HG02623 (cell line): ENCODE measurements around the gene PDIK1L.

Experiments
- ATAC-seq: cut with Tn5 transposase; IDR thresholded peaks from one replicate; pipeline ENCODE4 v1.9.1; 2021; ENCODE audit warnings: moderate library complexity; ENCODE audit not compliant: unreplicated experiment

Gene PDIK1L

GRCh38 chr1:26153966-26154532 lies 42.4 kb downstream of the PDIK1L start:
- no peak for ATAC-seq

- no peak for ATAC-seq
Observed at GRCh38 chr1:26154750-26155149, 43.1 kb downstream of the PDIK1L start.

- no peak for ATAC-seq
Observed at GRCh38 chr1:26155370-26156284, 44.0 kb downstream of the PDIK1L start.

- ATAC-seq: no peak
Observed at GRCh38 chr1:26156285-26157038, 44.8 kb downstream of the PDIK1L start.

DNA sequence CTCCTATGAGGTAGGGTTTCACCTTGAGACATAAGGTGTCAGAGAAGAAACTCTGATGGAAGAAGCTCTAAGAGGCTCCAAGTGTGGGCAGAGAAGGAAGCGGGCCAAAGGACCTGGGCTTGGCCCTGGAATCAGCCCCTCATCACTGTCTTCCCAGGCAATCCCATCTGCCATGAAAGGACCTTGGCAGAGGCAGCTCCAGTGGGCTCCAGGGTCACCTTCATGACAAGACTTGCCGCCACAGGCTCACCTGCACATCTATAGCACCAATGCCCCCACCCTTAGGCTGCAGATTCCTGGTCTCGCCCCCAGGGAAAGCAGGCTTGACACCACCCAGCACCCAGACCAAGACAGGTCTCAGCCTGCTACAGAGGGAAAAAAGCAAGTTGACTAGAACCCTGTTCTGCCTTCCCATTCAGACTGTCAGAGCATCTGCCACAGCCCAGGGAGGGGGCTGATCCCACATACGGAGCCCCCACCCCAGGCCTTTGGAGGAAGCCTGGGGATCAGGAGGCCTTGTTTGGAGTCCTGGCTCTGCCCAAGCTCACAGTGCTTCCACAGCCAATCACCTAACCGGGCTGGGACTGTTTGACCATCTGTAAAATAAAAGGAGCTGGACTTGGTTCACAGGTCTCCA lies 46.8 kb downstream of the PDIK1L start:
- no peak for ATAC-seq

DNA sequence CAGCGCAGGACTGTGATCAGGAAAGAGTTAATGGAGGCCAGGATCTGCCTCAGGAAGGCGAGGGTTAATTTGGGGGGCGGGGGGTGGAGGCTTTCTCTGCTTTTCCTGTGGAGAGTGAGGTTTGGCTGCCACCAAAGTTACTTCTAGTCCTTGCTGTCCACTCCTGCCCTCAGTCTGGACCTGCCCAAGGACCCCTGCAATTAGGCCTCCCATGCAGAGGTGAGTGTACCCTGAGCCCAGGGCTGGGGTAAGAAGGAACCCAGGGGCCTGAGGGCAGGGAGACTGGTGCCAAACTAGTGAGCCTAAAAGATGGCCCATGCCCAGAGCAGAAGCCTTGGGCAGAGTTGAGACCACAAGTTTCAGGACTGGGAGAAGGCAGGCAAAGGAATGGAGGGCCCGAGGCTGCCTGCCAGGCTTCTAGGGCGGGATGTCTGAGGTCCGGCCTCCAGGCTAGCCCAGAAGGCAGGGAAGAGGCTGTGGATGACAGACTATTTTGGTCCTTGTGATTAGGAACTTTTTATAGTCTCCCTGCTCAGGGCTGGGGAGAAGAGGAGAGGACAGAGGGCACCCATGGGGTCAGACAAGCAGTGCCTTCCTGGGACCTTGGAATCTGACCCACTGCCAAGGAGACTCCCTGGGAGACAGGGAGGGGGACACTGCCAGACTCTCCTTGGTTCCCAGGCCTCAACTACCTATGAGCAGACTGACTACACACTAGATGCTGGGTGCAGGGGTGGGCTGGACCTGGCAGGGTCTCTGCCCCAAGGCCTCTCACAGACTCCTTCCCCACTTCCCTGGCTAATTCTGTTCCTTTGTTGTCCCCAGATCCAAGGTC lies 47.5 kb downstream of the PDIK1L start, which contains the start of gene FAM110D:
FAM110D (plus strand) TSS at position 172 of the 835 bp plus-strand sequence. CDS start 2,213 bp downstream, outside the sequence.
- ATAC-seq: no peak

GRCh38 chr1:26159743-26160039 lies 48.1 kb downstream of the PDIK1L start:
- ATAC-seq: no peak

DNA sequence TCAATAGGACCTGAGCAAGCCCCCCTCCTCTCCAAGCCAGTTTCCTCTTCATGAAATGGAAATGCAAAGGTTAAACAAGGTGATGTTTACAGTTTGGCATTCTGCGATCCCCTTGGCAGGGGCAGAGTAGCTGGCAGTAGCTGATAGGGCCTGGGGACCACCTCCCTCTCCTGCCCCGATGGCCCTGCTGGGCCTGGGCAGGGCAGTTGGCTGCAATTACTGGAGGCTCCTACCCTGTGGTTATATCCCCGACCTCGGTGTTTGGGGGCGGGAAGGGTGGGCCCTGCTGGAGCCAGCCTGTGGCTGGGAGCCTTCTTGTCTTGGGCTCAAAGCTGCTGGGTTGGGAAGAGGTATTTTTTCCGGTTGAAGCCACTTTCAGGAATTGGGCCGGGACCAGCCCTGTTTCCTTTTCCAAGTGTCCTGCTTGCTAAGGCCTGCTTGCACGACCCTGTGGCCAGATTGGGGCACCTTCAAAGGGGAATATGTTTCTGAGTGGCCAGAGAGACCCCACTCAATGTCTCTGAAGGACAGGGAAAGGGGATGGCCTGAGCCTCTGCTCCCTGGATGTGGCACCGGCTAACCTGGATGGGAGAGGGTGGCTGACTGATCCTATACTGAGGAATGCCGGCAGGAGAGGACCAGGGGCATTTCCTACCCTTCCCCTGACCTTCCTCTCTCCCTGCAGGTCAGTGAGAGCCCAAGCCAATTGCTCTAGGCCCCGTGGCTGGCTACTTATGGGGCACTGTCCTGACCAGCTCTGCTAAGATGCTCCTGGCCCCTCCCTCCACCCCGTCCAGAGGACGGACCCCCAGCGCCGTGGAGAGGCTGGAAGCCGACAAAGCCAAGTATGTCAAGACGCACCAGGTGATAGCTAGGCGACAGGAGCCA lies 49.1 kb downstream of the PDIK1L start:
- no peak for ATAC-seq

GRCh38 chr1:26161415-26162219 lies 50.0 kb downstream of the PDIK1L start:
- no peak for ATAC-seq

DNA sequence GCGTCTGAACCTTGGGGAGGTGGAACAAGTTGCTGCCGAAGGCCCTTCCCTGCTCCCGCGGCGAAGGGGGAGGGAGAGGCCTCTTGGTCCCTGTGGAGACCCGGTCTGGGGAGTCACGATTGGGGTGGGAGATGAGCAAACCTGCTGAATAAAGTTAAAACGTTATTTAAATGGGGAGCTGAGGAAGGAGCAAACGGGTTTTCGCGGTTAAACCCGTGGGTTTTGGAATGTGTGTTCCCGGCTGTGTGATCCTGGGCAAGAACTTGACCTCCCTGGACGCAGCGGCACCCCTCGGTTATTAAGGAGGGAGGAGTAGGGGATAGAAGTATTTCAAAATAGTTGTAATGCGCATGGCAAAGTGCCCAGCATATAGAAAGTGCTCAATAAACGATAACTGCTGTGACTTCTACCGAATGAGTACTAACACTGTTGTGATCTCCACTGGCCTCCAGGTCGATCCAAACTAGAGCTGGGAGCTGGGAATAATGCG lies 50.6 kb downstream of the PDIK1L start:
- no peak for ATAC-seq

- no peak for ATAC-seq
Observed at GRCh38 chr1:26163684-26164035, 52.0 kb downstream of the PDIK1L start.

- no peak for ATAC-seq
Observed at GRCh38 chr1:26164036-26164860, 52.6 kb downstream of the PDIK1L start.

GRCh38 chr1:26164861-26165842 lies 53.5 kb downstream of the PDIK1L start:
- no peak for ATAC-seq

- no peak for ATAC-seq
Observed at GRCh38 chr1:26166719-26167281, 55.2 kb downstream of the PDIK1L start.

DNA sequence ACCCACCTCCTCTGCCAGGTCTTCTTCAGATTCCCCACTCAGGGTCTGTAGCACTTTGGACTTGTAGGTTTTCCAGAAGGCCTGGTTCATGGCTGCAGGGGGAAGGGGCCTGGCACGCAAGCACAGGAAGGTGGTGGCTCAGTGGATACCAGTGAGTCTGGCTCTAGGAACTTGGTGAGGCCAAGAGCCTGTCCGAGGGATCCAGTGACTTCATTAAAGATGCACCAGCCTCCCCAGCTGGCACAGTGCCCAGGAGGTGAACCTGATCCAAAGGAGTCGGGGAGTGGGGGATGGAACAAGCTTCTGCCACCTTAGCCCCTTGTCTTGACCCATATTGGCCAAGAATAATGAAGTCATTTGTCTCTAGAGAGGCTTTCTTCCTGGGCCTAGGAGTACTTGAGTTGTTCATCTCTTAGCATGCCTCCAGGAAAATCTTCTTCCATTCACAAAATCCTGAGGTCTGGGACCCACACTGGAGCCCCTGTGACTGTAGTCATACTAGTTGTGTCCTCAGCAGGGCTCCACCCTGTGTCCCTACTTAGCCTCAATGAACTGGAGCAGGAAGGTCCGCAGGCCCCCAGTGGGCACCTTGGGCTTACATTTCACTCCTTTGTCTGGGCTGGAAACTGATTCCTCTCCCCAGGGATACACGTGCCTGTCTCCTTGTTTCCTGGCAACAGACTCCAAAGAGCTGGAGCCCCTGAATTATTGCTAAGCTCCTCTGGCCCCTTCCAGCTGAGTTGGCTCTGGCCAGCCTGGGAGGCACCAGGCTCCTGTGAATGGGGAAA lies 57.0 kb downstream of the PDIK1L start, which contains the start of gene C1orf232:
C1orf232 (minus strand) TSS at position 554 of the 788 bp plus-strand sequence; CDS start at position 90, 464 bp downstream.
- no peak for ATAC-seq
